Neutrophil (primary cell): ENCODE results near the gene HSF2BP.
A peak's percentile ranks its signal among the peaks of the same experiment; 100 is the strongest.

Experiments
- H3K27ac ChIP-seq: fragments of 200-600 bp; sonication (generic); 2 replicates; pipeline ENCODE4 v1.5.1; 2016; ENCODE audit warnings: mild to moderate bottlenecking, moderate library complexity
- H3K27me3 ChIP-seq: fragments of 200-600 bp; sonication (generic); 2 replicates; pipeline ENCODE4 v1.6.0; 2016; ENCODE audit warnings: mild to moderate bottlenecking
- H3K36me3 ChIP-seq: fragments of 200-600 bp; sonication (generic); 2 replicates; pipeline ENCODE4 v1.5.1; 2017
- H3K4me1 ChIP-seq, 2 experiments: fragments of 200-600 bp in 1 of 2; sonication (generic) in 1 of 2; 1 replicate in 1 of 2; 2 replicates in 1 of 2; pipeline versions ENCODE4 v1.5.1 to v1.6.1; 2013 to 2016; ENCODE audit warnings: low read depth in 1 of 2, low read length in 1 of 2, mild to moderate bottlenecking in 1 of 2, moderate library complexity in 1 of 2; ENCODE audit not compliant: control insufficient read depth in 1 of 2, insufficient read depth in 1 of 2
- H3K4me3 ChIP-seq, 2 experiments: fragments of 200-600 bp in 1 of 2; sonication (generic) in 1 of 2; 1 replicate in 1 of 2; 2 replicates in 1 of 2; pipeline ENCODE4 v1.5.1; 2013 to 2016; ENCODE audit warnings: low read depth in 1 of 2, low read length in 1 of 2, mild to moderate bottlenecking in 1 of 2, moderate library complexity in 1 of 2
- H3K9me3 ChIP-seq: fragments of 200-600 bp; sonication (generic); 2 replicates; pipeline ENCODE4 v1.5.1; 2016
- TF ChIP-seq, protein P1 (sequence below): fragments of 200-600 bp; sonication (generic); IDR thresholded peaks from 2 replicates; pipeline ENCODE4 v1.5.1; 2016; ENCODE audit warnings: antibody characterized with exemption

Gene HSF2BP

DNA sequence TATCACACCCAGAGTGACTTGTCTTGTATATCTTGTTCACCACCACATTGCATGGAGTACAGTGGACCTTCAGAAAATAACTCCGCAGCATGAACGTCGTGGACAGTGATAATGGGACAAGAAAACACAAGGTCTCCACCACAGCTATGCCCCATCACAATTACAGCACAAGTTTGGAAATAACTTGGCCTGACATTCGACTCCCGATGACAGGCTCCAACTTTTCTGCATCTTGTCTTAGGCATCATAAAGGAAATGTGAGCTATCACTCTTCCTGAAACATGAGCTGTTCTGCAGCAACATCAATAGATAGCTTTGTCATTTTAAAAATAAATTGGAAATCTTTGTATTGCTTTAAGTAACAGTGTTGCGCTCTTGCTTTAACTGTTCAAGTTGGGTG is 3.0 kb upstream of the HSF2BP start:
- Histone ChIP-seq H3K27ac (no peak overlapping the region), H3K27me3 (peaks cover 26% of the 10 kb centered on the region), H3K9me3 (no peaks in the 10 kb centered on the region), H3K36me3 (peaks cover 5% of the 10 kb centered on the region), H3K4me3 (no peak overlapping the region), H3K4me1 (peaks cover 16 to 22% of the 10 kb centered on the region in 2 experiments)
- TF ChIP-seq, protein P1, sequence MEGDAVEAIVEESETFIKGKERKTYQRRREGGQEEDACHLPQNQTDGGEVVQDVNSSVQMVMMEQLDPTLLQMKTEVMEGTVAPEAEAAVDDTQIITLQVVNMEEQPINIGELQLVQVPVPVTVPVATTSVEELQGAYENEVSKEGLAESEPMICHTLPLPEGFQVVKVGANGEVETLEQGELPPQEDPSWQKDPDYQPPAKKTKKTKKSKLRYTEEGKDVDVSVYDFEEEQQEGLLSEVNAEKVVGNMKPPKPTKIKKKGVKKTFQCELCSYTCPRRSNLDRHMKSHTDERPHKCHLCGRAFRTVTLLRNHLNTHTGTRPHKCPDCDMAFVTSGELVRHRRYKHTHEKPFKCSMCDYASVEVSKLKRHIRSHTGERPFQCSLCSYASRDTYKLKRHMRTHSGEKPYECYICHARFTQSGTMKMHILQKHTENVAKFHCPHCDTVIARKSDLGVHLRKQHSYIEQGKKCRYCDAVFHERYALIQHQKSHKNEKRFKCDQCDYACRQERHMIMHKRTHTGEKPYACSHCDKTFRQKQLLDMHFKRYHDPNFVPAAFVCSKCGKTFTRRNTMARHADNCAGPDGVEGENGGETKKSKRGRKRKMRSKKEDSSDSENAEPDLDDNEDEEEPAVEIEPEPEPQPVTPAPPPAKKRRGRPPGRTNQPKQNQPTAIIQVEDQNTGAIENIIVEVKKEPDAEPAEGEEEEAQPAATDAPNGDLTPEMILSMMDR, result no peak

DNA sequence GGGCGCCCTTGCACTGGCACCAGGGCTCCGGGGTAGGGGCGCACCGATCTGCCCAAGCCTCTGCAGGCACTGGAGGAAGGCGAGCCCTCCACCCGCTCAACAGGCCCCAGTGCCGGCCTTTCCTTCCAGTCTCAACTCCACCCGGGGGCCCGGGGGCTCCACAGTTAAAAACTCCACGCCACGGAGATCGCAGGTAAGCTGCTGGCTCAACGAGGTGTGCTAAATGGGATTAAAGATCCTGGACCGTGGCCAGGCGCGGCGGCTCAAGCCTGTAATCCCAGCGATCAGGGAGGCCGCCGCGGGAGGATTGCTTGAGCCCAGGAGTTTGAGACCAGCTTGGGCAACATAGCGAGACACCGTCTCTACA is 536 bp downstream of the HSF2BP start:
- H3K4me1 ChIP-seq, result peaks cover 16 to 22% of the 10 kb centered on the region in 2 experiments
- TF ChIP-seq, protein P1, result no peak
- H3K27ac ChIP-seq, result no peak overlapping the region
- H3K9me3 ChIP-seq, result no peaks in the 10 kb centered on the region
- H3K27me3 ChIP-seq, result peaks cover 46% of the 10 kb centered on the region
- peak overlapping the region; percentile 80 to 83 for H3K4me3 ChIP-seq
- peaks cover 5% of the 10 kb centered on the region for H3K36me3 ChIP-seq

DNA sequence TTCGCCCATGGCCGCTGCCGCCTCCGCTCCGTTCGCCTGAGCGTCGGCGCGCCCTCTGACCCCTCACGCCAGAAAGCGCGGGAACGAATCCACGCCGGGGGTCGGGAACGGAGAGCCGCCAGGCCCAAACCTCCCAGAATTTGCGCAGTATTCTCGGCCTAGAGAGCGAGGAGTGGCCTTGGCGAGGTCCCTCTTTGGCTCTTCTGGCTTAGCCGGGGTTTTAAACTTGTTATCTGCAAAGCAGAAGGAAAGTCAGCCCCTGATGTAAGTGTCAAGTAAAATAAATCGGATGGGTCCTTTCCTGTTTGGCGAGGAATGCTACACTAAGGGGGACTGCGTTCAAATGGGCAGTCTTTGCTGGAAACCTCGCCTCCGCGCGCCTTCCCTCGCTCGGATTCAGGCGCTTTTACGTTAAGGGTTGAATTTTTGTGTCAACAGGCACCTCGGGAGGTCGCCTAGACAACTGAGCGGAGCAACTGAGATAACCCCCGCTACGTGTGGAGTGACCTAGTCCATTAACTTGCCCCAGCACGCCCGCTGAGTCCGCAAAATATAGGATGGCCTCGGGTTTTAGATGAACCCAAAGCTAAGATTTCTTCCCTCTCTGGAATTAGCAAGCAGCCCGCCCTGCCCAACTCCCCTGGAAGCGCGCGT is 1.1 kb downstream of the HSF2BP start:
- Histone ChIP-seq H3K27ac (no peak overlapping the region), H3K4me1 (peaks cover 16 to 22% of the 10 kb centered on the region in 2 experiments), H3K9me3 (no peaks in the 10 kb centered on the region), H3K4me3 (no peak overlapping the region), H3K27me3 (peaks cover 46% of the 10 kb centered on the region), H3K36me3 (peaks cover 5% of the 10 kb centered on the region)
- TF ChIP-seq, protein P1, result no peak

DNA sequence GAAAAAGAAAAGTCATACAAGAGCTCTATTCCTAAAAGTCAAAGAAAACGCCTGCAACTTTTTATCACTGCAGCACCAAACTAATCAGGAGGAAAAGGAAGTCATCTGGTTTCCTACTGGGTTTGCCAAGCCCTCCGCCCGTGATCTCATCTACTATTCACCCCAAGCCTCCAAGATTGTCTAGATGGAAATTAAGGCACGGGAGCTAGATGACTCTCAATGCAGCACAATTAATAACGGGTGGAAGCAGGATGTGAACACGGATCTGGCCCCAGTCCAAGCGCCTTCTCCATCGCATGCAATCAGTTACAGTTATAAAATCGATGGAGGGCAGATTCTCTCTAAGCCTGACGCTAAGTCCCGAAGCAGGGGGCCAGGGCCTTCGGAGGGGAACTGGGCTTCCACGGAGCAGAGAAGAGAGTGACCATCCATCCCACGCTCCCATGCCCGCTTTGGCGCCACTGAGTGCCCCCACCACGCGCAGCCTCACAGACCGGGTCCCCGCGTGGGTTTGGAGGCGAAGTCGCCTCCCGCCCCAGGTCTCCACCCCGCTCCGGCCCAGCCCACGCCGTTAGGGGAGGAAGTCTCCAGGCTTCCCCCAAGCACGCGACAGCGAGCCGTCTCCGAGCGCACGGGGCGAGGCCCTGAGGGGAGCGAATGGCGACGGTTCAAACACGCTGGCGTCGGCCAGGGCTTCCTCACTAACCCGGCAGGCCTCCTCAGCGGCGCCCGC is 1.8 kb downstream of the HSF2BP start:
- Histone ChIP-seq H3K9me3 (no peaks in the 10 kb centered on the region), H3K27me3 (peaks cover 46% of the 10 kb centered on the region), H3K27ac (no peak overlapping the region), H3K4me1 (peaks cover 16 to 22% of the 10 kb centered on the region in 2 experiments), H3K36me3 (peaks cover 4% of the 10 kb centered on the region), H3K4me3 (no peak overlapping the region)
- TF ChIP-seq, protein P1, result no peak

DNA sequence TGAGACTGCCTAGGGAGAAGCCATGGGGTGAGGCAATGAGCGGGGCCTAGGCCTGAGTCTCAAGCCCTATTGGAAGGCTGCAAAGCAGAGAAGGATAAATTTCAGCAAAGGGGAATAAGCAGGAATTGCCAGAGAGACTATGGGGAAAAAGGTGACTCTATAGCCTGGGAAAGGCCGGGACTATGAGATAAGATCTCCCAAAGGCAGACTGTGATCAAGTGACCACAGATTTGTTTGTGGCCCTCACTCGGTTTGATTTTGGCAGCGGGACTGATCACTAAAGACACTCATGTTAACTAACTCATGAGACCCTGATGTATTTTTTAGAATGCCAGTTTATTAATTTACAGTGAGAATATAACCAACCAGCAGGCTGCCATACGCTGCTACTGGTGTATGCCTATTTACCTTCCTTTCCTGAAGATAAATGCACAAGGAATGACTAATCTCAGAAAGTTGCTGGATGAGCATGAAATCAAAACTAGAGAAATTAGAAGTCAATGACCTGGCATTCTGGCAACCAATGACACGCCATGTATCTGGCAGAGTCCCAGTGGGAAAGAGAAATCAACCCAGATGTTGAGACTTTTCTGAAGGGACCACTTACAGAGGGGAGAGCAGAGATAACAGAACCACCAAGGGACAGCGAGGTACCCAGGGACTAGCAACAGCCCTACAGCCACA is 4.3 kb downstream of the HSF2BP start:
- H3K27ac ChIP-seq, result no peak overlapping the region
- H3K9me3 ChIP-seq, result no peaks in the 10 kb centered on the region
- H3K27me3 ChIP-seq, result peaks cover 38% of the 10 kb centered on the region
- TF ChIP-seq, protein P1, result no peak
- H3K4me3 ChIP-seq, result no peak overlapping the region
- H3K36me3 ChIP-seq, result no peaks in the 10 kb centered on the region
- H3K4me1 ChIP-seq, result peaks cover 8 to 13% of the 10 kb centered on the region in 2 experiments
